HEK293 (cell line): ENCODE data around the gene OSCP1.

ENCODE experiments used
- CTCF ChIP-seq: fragments of 450-650 bp; formaldehyde crosslinking; IDR thresholded peaks from 2 replicates; pipeline ENCODE4 v1.5.1; 2016; ENCODE audit warnings: missing biosample characterization, missing genetic modification characterization
- KLF16 ChIP-seq: fragments of 450-650 bp; formaldehyde crosslinking; IDR thresholded peaks from 2 replicates; pipeline ENCODE4 v1.5.1; 2017; ENCODE audit warnings: missing biosample characterization, missing genetic modification characterization
- ZNF169 ChIP-seq: fragments of 450-650 bp; formaldehyde crosslinking; IDR thresholded peaks from 2 replicates; pipeline ENCODE4 v1.5.1; 2016; ENCODE audit warnings: missing biosample characterization, missing genetic modification characterization
- ZNF174 ChIP-seq: fragments of 450-650 bp; formaldehyde crosslinking; IDR thresholded peaks from 2 replicates; pipeline ENCODE4 v1.5.0; 2017; ENCODE audit warnings: missing biosample characterization, mild to moderate bottlenecking, missing genetic modification characterization
- ZNF561 ChIP-seq: fragments of 450-650 bp; IDR thresholded peaks from 2 replicates; pipeline ENCODE4 v1.5.1; 2018; ENCODE audit warnings: missing biosample characterization, missing genetic modification characterization, borderline replicate concordance
- ZNF792 ChIP-seq: fragments of 450-650 bp; formaldehyde crosslinking; IDR thresholded peaks from 2 replicates; pipeline ENCODE4 v1.5.1; 2016; ENCODE audit warnings: missing biosample characterization, missing genetic modification characterization
- TF ChIP-seq, protein P1 (sequence below): fragments of 450-650 bp; formaldehyde crosslinking; IDR thresholded peaks from 2 replicates; pipeline ENCODE4 v1.5.1; 2016; ENCODE audit warnings: missing biosample characterization, missing genetic modification characterization
- TF ChIP-seq, protein P2 (sequence below): fragments of 450-650 bp; formaldehyde crosslinking; IDR thresholded peaks from 2 replicates; pipeline ENCODE4 v1.5.1; 2016; ENCODE audit warnings: missing biosample characterization, missing genetic modification characterization, borderline replicate concordance

DNA sequence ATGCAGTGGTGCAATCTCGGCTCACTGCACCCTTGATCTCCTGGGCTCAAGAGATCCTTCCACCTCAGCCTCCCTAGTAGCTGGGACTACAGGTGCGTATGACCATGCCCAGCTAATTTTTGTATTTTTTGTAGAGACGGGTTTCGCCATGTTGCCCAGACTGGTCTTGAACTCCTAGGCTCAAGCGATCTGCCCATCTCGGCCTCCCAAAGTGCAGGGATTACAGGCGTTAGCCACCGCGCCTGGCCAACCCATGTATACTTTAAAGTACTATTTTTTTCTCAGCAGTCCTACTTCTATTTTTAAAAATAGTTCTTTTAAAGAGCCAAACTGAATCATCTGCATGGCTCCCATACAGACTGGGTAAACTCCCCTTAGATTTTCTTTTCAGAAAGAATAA, 68.0 kb downstream of the OSCP1 start:
- TF ChIP-seq CTCF (tag by site-specific recombination): no peak
- no peak for TF ChIP-seq ZNF792 (tag by site-specific recombination)
- TF ChIP-seq ZNF174 (tag by site-specific recombination): no peak
- no peak for TF ChIP-seq ZNF169
- TF ChIP-seq ZNF561 (tag by site-specific recombination): no peak
- TF ChIP-seq, protein P1, sequence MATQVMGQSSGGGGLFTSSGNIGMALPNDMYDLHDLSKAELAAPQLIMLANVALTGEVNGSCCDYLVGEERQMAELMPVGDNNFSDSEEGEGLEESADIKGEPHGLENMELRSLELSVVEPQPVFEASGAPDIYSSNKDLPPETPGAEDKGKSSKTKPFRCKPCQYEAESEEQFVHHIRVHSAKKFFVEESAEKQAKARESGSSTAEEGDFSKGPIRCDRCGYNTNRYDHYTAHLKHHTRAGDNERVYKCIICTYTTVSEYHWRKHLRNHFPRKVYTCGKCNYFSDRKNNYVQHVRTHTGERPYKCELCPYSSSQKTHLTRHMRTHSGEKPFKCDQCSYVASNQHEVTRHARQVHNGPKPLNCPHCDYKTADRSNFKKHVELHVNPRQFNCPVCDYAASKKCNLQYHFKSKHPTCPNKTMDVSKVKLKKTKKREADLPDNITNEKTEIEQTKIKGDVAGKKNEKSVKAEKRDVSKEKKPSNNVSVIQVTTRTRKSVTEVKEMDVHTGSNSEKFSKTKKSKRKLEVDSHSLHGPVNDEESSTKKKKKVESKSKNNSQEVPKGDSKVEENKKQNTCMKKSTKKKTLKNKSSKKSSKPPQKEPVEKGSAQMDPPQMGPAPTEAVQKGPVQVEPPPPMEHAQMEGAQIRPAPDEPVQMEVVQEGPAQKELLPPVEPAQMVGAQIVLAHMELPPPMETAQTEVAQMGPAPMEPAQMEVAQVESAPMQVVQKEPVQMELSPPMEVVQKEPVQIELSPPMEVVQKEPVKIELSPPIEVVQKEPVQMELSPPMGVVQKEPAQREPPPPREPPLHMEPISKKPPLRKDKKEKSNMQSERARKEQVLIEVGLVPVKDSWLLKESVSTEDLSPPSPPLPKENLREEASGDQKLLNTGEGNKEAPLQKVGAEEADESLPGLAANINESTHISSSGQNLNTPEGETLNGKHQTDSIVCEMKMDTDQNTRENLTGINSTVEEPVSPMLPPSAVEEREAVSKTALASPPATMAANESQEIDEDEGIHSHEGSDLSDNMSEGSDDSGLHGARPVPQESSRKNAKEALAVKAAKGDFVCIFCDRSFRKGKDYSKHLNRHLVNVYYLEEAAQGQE (tag by site-specific recombination): no peak
- TF ChIP-seq, protein P2, sequence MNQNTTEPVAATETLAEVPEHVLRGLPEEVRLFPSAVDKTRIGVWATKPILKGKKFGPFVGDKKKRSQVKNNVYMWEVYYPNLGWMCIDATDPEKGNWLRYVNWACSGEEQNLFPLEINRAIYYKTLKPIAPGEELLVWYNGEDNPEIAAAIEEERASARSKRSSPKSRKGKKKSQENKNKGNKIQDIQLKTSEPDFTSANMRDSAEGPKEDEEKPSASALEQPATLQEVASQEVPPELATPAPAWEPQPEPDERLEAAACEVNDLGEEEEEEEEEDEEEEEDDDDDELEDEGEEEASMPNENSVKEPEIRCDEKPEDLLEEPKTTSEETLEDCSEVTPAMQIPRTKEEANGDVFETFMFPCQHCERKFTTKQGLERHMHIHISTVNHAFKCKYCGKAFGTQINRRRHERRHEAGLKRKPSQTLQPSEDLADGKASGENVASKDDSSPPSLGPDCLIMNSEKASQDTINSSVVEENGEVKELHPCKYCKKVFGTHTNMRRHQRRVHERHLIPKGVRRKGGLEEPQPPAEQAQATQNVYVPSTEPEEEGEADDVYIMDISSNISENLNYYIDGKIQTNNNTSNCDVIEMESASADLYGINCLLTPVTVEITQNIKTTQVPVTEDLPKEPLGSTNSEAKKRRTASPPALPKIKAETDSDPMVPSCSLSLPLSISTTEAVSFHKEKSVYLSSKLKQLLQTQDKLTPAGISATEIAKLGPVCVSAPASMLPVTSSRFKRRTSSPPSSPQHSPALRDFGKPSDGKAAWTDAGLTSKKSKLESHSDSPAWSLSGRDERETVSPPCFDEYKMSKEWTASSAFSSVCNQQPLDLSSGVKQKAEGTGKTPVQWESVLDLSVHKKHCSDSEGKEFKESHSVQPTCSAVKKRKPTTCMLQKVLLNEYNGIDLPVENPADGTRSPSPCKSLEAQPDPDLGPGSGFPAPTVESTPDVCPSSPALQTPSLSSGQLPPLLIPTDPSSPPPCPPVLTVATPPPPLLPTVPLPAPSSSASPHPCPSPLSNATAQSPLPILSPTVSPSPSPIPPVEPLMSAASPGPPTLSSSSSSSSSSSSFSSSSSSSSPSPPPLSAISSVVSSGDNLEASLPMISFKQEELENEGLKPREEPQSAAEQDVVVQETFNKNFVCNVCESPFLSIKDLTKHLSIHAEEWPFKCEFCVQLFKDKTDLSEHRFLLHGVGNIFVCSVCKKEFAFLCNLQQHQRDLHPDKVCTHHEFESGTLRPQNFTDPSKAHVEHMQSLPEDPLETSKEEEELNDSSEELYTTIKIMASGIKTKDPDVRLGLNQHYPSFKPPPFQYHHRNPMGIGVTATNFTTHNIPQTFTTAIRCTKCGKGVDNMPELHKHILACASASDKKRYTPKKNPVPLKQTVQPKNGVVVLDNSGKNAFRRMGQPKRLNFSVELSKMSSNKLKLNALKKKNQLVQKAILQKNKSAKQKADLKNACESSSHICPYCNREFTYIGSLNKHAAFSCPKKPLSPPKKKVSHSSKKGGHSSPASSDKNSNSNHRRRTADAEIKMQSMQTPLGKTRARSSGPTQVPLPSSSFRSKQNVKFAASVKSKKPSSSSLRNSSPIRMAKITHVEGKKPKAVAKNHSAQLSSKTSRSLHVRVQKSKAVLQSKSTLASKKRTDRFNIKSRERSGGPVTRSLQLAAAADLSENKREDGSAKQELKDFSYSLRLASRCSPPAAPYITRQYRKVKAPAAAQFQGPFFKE: no peak
- no peak for TF ChIP-seq KLF16 (tag by site-specific recombination)
